Testis (tissue), 2 donors: ENCODE data around the gene ARHGAP26.

Experiments used
- CTCF ChIP-seq, 3 experiments: fragments of 450-650 bp in 2 of 3; fragments of 200-600 bp in 1 of 3; sonication (generic) in 1 of 3; IDR thresholded peaks; one replicate each; pipeline ENCODE4 v1.5.1; 2016 to 2019; ENCODE audit warnings: antibody characterized with exemption in 3 of 3, mild to moderate bottlenecking in 2 of 3, moderate library complexity in 1 of 3
- POLR2A ChIP-seq: fragments of 450-650 bp; IDR thresholded peaks from one replicate; pipeline ENCODE4 v1.6.1; 2017; ENCODE audit warnings: antibody characterized with exemption, mild to moderate bottlenecking, moderate library complexity

- no peak for TF ChIP-seq CTCF (IDR thresholded peaks at IDR 0.05)
- no peak for TF ChIP-seq POLR2A
These were observed 255.2 kb downstream of the ARHGAP26 start for GRCh38 chr5:143025376-143025775.
